Ureter (tissue), 1 donor: ENCODE measurements around the gene STARD5. TPM values are rescaled to one million over a fixed set of nuclear protein-coding genes. Genes with fewer than 3 reads are reported as not detected.

Experiments used
- DNase-seq: peaks from one replicate; pipeline ENCODE4 v3.0.0-alpha.2; 2020; ENCODE audit warnings: low spot score
- total RNA-seq: library from RNA; stranded (reverse); gene quantifications from one replicate; pipeline ENCODE4 v1.2.4, GENCODE V29; 2023
- donor health status: DM: yes; HTN: yes; CAD: no.

The STARD5 gene
- total RNA-seq, 1 donor from 2014 or later, result 17.5 TPM

DNA sequence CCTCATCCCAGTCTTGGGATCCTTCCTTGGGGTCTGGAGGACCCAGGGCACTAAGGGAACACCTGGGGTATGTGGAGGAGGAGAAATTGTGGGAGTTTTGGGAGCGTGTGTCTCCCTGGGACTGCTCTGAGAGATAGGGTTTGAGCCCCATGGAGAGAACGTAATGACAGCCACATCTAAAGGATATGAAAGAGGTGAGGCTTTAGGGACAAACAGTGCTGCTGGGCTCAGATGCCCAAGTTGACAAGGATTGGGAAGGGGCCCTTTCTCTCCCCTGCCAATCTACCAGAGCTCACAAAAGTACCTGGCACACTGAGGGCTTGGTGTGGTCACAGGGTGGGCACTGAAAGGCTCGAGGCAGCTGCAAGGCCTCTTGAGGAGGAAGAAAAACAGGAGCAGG lies 13.3 kb upstream of the STARD5 start:
- DNase-seq, result peak; percentile 22

DNA sequence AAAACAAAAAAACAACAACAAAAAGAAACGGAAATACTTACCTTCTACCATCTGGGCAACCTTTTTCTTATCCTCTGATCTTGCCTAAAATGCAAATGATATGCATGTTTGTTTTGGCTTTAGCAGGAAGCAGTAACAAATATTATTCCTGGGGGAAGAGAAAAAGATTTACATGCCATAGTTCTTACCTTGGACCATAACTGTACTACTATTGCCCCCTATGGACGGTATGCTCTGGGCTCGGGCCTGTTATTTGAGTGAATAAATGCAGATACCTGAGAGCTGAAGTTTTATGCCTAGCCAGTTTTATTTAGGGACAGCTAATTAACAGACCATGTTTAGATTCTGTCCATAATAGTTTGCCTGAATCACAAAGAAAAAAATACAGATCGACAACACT lies 12.6 kb upstream of the STARD5 start:
- DNase-seq, result no peak

DNA sequence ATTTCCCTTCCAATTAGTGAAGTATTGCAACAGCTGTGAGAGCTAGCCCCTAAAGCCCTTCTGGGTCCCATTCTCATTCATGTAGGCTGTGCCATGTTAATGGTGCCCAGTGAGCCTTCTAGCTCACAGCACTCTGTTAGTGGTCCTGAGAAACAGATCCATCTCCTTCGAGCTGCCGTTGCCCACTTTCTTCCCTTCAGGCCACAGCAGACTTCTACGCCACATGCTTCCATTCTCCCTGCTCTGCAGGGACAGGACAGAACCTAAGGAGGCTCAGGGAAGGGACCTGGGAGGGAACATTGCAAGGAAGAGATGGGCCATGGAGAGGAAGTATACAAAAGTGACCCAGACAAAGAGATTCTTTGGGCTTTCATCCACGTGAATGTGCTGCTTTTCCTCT lies 11.7 kb upstream of the STARD5 start:
- peak; percentile 32 for DNase-seq

DNA sequence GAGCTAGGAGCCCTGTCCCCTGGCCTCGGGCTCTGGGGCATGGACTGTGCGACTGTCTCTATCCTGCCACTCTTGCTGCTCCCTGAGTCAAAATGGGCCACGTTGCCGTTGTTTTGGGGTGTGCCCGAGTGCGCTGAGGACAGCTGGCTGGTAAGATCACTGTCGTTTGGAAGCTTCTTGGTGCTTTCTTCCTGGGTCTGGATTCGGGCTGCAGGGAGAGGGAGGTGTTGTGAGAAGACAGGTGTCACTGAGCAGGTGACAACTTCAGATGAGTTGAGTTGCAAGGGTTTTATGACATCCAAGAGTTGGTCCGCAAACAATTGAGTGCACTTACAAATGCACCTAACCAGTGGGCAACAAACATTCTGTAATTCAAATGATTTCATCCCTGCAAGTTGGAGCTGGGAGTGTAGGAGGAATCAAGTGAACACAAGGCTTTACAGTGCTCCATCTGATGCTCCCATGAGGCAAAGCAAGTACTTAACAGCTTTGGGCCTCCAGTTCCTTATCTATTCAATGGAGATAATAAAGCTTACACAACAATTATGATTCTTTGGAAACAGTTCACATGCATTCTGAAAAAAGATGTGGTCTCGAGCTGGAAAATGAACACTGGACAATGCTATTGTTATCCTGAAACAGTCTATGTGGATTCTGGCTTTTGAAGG lies 11.0 kb upstream of the STARD5 start:
- DNase-seq, result peak; percentile 8

DNA sequence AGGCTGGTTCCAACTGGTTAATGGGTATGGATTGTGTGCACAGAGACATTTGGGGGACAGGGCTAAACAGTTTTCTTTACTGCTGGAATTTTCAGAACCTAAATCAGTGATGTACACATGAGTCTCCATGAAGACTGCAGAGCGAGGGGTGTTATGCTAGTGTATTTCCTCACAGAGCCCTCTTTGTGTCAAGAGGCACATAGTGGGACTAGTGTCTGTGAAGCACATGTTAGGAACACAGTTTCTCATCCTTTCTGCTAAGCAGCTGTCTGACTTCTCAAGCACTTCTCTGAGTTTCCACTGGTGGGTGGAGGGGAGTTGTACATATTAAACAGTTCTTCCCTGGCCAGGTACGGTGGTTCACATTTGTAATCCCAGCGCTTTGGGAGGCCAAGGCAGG lies 9.4 kb upstream of the STARD5 start:
- peak; percentile 22 for DNase-seq

DNA sequence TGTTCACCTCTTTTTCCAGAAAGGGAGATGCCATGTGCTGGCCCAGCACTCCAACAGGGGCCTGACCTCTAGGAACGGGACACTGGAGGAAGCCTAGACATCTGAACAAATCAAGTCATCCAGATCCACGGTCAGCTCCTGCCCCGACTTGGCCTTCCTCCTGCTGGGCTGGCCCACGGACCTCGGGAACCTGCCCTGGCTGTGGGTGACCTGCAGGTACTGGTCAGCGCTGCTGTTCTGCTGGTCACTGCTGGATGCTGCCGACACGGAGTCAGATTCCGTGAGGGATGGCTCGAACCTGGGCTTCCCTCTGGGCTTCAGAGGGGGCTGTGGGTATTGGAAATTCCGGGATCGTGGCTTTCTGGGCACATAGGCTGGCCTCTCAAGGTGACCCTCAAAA lies 8.4 kb upstream of the STARD5 start:
- DNase-seq, result peak; percentile 41

DNA sequence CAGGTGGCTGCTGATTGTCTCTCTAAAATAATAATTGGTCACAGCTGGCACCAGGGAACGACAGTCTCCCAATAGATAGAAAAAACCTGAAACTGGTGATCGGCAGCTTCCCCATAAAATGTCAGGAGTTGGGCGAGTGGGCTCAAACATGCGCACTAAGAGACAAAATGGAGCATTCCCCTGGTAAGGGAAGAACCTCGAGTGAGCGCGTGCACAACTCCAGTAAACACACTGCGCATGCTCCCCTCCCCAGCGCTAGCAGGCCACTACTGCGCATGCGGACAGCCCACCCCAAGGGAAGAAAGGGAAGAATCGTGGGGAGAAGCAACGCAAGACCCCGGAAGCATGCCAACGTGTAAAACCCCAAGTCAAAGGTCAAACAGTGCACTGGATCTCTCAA lies 7.7 kb upstream of the STARD5 start:
- peak; percentile 40 for DNase-seq

DNA sequence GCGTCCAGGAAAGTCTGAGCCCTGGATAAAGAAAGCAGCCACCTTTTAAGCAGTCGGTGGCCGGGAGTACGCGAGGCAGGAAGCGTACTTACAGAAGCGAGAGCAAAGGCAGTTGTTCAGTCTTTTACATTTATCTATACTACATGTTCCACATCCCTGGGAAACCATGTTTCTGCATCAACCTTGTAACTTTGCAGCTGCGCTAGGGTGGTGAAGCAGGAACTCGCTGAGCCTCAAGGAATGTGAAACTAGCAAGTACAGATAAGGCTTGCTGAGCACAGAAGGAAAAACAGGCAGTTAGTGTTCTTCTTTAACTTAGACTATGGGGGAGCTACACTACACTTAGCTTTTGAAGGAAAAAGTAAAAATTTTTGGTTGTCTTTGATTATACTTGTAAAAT lies 7.2 kb upstream of the STARD5 start:
- peak; percentile 41 for DNase-seq

DNA sequence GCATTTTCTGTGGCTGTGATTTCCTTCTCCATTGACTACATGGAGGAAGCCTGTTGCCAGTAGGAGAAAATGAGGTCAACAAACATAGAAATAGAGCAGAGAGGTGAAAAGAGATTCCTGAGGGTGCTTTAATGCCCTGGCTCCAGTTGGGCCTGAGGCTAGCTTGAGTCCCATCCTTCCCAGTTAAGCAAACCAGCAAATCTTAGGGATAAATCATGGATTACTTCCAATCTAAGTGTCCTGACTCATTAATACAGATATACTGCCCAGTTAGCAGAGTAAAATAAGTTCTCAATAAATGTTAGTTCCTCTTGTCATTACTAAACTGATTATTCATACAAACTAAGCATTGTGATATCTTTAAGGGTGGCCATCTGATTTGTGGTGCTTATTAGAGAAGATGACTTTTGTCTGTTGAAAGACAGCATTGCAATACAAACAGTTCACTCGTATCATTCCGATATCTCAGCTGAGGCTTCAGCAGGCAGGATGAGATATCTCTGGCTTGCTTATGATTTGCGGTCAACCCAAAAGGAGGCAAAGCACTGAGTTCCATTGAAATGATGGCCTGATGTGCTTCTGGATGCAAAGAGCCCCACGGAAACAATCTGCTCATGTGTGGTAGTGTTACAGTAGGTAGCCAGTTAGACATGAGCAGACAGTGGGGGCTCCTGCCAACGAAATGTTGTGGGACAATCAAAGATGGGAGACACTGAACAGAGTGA lies 6.6 kb upstream of the STARD5 start:
- peak; percentile 20 for DNase-seq

DNA sequence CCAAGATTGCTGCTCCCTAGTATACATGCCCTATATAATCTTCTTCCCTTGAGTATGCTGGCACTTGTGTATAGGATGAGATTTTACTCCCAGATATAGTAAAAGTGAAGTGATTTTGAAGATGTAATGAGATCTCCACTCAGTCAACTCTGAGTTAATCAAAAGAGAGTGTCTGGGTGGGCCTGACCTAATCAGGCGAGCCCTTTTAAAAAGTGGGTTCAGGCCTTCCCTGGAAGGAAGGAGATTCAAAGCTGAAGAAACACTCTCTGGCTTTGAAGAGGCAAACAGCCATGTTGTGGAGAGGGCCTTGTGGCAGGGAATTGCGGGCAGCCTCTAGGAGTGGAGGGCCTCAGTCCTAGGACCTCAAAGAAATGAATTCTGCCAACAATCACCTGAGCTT lies 5.5 kb upstream of the STARD5 start:
- no peak for DNase-seq

DNA sequence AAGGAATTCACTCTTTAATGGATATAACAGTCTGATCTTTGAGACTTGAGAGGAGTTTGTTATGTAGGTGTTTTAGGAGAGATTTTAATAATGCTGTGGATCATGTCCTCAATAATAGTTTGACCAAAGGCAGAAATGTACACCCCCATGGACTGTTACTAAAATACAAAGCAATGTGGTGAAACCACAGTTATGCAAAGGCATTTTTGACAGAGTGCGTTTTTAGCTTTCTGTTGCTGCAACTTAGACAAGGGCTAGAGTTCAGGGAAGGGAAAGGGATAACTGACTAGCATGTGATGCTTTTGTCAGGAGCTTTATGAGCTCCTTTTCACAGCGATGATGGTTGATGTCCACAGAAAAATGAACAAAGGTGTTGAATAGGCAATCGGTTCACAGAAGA lies 3.6 kb upstream of the STARD5 start:
- no peak for DNase-seq

DNA sequence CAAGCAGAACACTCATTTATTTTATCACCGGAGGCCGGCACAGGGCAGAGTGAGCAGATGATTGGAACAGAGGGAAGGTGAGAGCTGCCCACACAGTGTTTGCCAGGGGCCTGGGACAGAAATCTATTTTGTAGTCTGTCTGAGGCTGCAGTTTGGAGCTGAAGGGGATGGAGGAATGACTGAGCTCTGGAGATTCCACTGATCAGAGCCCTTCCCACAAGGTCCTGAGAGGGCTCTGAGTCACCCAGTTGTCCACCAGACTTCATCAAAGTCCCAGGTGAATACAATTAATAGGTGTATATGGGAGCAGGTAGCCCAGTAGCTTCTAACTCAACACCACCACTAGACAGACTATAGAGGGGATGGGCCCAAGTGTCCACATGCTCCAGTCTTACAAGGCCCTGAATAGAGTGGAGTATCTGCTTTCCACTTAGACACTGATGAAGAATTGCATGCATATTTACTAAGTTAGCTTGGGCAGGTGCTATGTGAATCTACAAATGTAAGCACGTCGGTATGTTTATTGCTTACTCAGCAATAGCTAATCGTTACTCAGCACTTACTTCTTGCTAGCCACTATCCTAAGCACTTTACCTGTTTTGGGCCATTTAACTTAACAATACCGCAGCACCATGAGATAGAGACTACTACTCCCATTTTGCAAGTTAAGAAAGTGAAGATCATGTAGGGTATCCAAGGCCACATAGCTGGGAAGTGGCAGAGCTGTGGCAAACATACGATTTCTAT lies 2.7 kb upstream of the STARD5 start:
- no peak for DNase-seq

DNA sequence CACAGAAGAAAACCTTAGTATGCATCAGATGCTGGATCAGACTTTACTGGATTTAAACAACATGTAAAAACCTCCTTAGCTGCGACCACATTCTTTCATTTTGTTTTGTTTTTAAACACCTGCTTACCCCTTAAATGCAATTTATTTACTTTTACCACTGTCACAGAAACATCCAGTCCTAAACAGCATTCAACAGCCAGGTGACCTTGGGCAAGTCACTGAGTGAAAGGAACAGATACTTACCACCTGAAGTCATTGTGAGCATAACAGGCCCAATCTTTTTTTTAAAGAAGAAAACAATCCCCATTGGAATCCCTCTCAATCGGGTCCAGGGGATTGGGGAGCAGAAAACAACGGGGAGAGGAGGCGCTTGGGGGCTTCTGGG lies 390 bp downstream of the STARD5 start:
- DNase-seq, result no peak

DNA sequence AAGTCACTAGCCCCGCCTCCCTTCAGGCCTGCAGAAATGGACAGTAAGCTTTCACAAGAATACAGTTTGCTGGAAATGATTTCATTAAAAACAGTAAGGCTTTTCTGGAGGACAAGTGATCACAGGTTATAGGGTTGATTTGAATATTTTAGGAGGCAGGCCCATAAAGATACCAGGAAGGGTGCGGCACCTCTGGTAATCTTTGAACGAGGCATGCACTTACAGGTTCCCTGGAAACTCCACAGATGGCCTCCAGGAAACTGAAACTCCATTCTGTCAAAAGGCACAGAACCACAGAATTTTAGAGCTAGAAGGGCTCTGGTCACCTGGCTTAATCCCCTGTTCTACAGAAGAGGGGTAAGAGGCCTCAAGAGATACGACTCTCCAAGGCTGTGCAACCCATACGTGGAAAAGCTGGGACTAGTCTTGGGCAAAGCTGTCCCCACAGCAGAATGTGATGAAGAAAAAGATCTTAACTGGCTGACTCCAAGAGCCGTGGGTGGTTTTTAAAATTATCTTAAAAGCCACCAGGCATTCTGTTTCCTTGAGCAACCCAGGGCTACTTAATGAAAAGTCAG lies 1.2 kb downstream of the STARD5 start:
- DNase-seq, result no peak

DNA sequence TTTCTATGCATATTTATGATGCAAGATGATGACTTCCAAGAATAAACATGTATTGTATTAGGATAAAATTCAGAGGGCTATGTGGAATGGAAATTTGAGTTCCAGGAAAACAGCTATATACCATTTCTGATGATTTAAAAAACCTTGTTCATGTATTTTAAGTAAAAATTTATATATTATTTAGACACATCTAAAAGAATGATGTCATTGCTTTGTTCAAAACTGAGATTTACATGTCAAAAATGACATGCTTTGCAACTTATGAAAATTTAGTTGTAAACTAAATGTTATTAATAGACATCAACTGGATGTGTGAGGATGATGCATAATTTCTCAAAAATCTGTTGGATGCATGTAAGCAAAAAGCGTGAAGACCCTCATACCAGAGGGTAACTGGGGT lies 2.3 kb downstream of the STARD5 start:
- no peak for DNase-seq

DNA sequence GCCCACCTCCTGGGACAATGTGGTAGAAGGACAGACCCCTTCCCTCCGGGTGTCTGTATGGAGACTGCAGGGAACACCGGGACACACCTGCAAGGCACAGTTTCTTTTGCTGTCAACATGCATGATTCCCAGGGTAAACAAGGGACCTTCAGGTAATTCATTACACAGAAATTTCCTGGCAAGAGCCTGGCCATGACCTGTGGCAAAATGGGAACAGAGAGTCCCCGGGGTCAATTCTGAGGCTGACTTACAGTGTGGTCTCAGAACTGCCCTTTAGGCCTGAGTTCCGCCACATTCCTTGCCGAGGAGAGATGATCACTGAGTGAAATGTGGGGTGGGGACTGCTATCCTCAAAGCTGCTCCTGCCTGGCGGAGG lies 6.3 kb downstream of the STARD5 start:
- no peak for DNase-seq

DNA sequence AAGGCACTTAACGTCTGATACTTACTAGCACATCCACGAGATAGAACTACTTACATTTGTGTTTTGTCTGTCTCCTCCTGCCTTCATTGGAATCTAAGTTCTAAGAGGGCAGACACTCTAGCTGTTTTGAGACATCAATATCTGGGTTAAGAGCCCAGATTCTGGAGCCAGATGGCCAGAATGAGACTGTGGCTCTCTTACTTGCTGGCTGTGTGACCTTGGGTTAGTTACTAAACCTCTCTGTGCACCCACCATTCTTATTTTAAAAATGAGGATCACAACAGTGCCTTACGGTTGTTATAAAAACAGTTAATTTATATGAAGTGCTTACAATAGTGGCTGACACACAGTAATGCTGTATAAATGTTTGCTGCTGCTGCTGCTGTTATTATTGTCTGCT lies 7.7 kb downstream of the STARD5 start:
- DNase-seq, result no peak

DNA sequence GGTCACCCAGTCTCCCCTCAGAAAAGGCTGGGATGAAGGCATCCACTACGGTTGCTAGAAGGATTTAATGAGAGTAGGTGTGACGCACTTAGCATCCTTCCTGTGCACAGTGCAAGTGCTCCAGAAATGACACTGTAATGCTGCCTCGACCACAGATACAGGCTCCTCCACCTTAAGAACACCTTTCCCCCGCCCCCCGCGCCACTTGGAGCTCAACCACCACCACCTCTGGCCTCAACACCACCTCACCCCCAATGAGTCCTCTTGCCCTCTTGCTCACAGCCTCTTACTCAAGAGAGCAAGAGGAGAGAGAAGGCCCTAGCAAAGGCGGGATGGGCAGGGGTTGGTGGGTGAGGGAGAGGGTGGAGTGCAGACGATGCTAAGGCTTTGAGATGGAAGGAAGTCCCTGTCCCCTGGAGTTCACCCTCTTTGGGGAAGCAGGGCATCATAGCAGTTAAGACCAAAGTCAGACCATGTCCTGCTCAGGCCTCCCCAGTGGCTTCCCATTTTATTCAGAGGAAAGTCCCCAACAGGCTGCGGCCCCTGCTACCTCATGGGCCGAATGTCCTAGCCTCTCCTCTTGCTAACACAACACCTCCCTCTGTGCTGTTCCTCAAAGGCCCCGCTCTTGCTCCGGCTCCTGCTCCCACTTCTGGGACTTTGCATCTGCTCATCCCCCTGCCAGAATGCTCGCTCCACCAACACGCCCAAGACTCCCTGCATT lies 8.3 kb downstream of the STARD5 start:
- DNase-seq, result no peak

DNA sequence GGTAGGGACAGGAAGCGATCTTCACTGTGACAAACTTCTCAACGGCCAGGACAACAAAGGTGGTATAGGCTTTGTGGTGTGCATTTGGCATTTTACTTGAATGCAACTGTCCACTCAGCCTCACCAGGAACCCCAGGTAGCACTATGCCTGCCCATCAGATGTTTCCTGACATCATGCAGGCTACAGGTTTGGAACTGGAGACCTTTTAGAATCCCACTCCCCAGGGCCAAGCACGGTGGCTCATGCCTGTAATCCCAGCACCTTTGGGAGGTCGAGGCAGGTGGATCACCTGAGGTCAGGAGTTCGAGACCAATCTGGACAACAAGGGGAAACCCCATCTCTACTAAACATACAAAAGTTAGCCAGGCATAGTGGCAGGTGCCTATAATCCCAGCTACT lies 9.6 kb downstream of the STARD5 start:
- no peak for DNase-seq

DNA sequence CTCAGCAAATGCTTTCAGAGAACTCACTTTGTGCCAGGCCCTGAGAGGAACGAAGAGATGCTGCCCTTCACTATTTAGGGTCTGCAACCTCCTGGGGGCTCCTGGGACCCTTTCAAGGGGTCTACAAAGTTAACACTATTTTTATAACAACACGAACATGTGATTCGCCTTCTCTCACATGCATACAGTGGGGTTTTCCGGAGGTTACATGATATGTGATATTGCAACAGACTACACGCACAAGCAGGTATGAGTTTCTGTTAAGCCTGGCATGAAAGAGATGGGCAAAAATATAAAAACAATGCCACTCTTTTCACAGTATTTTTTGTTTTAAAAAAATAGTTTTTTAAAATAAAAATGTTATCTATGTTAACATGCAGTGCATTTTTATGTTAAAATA lies 10.3 kb downstream of the STARD5 start:
- DNase-seq, result no peak

DNA sequence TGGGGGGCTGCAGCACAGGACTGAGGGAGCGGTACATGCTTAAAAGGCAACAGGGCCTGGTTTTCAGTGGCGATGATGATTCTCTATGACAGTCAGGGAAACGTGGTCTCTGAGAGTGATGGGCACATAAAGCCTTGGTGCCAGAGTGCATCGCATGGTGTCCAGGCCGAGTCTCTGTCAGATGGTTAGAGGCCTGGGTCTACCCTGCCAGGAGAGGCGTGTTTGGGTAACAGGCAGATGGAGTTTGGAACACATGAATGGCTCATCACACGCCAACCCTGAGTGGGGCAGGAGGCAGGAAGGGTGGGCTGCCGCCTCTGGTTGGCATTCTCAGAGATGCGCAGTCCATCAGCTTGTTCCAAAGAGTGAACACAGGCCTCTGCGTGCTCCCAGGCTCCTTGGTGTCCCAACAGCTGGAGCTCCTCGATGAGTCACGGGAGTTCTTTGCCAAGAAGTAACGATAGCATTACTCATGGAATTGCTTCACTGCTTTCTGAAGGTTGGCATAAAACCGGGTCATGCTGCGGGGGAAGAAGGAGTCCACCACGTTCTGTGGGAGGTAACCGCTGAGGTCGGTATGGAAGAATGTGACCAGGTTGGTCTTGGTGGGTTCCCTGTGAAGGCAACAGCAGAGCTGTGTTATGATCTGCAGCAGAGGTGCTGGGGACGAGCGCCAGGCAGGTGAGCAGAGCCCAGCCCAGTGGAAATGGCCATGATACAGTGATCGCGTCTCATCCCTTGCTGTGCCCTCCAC lies 11.0 kb downstream of the STARD5 start:
- peak; percentile 89 for DNase-seq
